ENCODE data around the gene FBN3.
A peak's percentile ranks its signal among the peaks of the same experiment; 100 is the strongest.
"Not testable (repeated sequence)": the region's sequence is repeated elsewhere in the genome, so short reads cannot be mapped to it uniquely, and the experiment has no call there.

The FBN3 gene

DNA sequence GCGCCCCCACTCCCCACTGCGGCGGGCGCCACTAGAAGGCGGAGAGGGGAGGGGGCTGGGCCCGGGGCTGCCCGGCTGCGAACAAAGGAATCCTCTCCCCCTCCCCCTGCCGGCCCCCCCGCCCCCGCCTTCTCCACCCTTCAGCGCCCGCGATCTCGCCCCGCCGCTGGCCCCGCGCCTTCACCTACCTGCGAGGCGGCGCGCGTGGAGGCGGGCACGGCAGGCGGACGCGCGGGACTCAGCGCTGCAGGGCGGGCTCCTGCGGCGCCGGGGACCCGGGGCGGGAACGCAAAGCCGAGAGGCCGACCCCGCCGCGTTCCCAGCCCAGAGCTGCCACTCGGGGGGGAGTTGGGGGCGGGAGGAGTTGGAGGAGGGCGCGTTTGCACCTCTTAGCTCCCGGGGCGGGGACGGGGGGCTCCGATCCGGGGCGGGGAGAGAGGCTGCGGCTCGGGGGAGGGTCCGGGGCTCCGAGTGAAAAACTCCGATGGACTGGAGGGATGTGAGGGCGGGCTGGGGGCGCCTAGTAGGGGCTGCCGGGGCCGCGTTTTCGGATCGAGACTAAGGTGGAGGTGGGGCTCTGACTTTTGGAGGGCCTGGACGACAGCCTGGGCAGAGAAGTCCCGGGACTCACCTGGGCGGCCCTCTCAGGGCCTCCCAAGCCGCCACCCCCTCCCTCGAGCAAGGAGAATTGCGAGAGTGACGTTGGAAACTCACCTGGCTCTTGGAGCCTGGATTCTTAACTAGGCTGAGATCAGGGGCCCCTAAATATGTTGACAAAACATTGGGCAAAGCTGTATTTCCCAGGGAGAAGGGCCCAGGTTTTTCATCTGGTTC lies at the start of gene FBN3:
Gene FBN3 (minus strand): TSS at position 332 of the 834 bp plus-strand sequence. CDS start 2,112 bp downstream, outside the sequence.
- DNase-seq: peak; percentile 30

DNA sequence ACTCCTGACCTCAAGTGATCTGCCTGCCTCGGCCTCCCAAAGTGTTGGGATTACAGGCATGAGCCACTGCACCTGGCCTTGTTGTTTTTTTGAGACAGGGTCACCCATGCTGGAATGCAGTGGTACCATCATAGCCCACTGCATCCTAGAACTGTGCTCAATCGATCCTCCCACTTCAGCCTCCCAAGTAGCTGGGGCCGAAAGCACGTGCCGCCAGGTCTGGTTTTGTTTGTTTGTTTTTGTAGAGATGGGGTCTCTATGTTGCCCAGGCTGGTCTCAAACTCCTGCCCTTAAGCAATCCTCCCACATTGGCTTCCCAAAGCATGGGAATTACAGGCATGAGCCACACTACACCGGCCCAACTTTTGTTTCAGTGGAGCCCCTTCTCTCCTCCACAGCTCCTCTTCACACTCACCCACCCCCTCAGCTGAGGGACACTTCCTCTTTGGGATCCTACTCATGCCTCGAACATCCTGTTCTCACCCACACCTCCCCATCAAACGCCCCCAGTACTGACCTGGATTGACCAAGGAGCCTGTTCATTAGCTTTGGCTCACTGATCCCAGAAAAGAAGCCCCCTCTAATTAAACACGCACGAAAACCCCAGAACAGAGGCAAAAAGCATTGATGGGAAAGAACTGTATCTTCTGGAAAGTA lies 47.0 kb upstream of the FBN3 start:
- DNase-seq: no peak

GRCh38 chr19:8194528-8195267 lies 45.3 kb upstream of the FBN3 start:
- no peak for DNase-seq

DNA sequence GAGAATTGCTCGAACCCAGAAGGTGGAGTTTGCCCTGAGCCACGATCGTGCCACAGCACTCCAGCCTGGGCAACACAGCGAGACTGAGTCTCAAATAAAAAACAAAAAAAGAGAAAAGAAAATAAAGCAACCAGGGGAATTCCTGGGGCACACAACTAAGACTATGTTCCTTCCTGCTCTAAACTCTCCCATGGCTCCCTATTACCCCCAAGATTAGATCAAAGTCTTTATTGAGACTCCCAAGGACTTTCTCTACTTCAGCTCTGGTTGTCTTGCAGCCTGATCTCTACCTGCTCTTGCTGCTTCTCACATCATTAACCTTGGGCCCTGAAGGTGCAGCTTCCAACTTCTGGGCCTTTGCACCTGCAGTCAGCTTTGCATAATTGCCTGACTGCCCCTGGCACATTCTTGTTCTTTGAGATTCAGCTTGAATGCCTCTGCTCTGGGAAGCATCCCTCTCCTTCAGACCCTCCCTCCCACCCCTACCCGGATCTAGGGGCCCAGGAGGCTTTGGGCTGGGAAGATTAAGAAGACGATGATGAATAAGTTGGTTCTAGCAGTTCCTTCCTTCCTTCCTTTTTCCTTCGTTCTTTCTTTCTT lies 42.9 kb upstream of the FBN3 start:
- DNase-seq: no peak

- DNase-seq: no peak
These were observed 36.1 kb upstream of the FBN3 start for GRCh38 chr19:8185343-8186068.

DNA sequence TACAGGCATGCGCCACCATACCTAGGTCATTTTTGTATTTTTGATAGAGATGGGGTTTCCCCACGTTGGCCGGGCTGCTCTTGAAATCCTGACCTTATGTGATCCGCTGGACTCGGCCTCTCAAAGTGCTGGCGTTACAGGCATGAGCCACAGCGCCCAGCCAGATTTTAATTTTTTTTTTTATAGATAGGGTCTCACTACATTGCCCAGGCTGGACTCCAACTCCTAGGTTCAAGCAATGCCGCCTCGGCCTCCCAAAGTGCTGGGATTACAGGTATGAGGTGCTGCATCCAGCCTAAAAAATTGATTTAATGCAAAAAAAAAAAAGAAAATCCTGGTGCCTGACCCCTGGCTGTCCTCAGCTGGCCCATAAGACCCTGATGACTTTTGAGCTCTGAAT lies 34.9 kb upstream of the FBN3 start:
- no peak for DNase-seq

- no peak for DNase-seq
These were observed 30.6 kb upstream of the FBN3 start for GRCh38 chr19:8180018-8180417.

DNA sequence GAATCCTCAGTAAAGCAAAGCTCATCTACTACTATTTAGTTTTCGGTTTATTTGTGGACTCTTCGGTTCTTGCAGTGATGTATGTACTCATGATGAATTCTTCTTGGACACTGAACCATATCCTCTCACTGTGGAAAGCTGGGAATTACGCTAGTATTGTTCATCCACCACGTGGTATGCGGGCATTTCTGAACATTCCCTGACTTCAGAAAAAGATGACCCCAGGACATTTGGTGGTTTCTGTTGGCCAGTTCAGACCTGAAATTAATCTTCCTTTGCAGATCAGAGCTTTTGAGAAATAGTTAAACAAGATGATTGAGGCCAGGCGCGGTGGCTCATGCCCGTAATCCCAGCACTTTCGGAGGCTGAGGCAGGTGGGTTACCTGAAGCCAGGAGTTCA lies 25.3 kb upstream of the FBN3 start:
- DNase-seq: no peak

GRCh38 chr19:8168537-8168936 lies 19.1 kb upstream of the FBN3 start:
- no peak for DNase-seq

DNA sequence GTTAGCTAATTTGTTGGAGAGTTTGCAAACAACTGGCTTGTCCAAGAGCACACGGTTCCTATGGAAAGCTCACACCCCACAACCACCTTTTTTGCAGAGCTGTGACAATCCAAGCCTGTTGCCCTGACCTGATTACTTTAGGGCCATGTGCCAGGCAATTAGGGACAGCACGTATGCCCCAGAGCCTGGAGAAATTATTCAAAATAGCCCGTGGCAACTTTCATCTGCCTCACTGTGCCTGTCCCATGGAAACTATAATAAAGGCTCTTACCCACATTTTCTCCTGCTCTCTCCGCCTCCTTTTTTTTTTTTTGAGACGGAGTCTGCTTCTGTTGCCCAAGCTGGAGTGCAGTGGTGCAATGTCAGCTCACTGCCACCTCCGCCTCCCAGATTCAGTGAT lies 18.6 kb upstream of the FBN3 start:
- no peak for DNase-seq

GRCh38 chr19:8163759-8164158 lies 14.4 kb upstream of the FBN3 start:
- DNase-seq: no peak

DNA sequence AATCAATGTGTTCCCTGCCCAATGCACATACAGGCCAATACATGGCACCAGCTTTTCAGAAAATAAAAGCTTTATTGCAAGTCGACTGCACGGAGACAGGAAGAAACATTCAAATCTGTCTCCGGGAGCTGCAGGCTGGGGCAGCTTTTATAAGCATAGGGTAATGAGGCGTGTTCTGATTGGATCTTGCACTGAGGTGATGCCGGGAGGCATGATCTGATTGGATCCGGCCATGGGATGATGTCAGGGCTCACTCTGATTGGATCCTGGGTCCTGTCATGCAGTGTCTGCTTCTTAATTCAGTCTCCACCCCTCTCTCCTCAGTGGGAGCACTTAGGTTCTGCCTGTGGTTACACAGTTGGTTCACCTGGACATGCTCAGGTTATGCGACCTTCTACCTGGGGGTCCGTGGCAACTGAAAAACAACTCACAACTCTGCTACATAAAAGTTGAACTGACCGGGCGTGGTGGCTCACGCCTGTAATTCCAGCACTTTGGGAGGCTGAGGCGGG lies 11.8 kb upstream of the FBN3 start:
- peak; percentile 80 for DNase-seq

DNA sequence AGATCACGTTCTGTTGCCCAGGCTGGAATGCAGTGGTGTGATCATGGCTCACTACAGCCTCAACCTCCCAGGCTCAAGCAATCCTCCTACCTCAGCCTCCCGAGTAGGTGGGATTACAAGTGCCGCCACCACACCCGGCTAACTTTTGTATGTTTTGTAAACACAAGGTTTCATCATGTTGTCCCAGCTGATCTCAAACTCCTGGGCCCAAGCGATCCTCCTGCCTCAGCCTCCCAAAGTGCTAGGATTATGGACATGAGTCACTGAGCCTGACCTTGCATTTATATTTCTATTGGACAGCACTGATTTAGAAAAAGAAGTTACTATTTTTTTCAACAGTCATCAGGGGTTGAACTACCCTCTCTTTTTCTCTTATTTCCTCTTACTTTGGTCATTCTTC lies 9.9 kb upstream of the FBN3 start:
- DNase-seq: not testable (repeated sequence)

DNA sequence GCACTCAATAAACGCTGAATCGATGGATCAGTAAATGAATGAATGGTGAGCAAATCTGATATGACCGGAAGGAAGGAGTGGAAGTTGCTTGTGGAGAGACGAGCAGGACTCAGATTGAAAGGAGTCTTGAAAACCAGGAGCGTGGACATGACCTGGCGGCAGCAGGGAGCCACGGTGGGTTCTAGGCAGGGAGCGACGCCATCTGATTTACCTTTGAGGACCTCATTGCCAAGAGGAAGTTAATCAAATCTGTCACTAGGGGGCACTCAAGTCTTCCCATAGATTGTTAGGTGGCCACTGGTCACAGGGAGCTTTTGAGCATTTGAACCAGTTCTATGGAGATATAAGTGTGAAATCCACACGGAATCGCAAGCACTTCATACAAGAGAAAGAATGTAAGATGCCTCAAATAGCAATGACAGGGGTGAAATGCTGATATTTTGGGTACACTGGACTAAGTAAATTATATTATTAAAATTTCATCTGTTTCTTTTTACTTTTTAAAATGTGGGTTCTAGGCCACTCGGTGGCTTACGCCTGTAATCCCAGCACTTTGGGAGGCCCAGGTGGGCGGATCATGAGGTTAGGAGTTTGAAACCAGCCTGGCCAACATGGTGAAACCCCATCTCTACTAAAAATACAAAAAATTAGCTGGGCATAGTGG lies 9.2 kb upstream of the FBN3 start:
- peak; percentile 88 for DNase-seq

DNA sequence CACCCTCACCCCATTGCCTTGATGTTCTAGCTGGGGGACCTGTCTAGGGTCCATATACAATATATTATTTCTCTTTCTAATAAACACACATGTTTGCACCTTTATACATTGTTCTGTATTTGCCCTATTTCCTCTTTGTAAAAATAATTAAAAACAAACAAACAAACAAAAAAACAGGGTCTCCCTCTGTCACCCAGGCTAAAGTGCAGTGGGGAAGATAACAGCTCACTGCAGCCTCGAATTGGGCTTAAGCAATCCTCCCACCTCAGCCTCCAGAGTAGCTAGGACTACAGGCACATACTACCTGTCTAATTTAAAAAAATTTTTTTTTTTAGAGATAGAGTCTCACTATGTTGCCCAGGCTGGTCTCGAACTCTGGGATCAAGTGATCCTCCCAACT lies 5.9 kb upstream of the FBN3 start:
- DNase-seq: no peak

DNA sequence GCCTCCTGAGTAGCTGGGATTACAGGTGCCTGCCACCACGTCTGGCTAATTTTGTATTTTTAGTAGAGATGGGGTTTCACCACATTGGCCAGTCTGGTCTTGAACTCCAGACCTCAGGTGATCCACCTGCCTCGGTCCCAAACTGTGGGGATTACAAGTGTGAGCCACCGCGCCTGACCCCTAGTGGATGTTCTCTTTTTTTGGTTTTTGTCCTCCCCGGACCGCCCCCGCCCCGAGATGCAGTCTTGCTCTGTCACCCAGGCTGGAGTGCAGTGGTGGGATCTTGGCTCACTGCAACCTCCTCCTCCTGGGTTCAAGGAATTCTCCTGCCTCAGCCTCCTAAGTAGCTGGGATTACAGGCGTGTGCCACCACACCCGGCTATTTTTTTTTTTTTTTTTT lies 4.6 kb upstream of the FBN3 start:
- not testable (repeated sequence) for DNase-seq

DNA sequence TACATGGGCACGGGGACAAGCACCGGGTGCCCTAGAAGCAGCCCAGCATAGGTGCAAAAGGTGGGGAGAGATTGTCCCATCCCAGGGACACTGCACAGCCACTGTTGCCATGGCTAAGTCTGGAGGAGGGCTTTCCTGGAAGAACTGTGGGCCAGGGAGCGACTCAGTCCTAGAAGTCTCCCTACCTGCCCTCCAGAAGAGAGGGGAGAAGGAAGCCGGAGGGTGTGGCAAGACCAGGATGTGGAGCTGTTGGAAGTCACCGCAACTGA lies 2.3 kb upstream of the FBN3 start:
- no peak for DNase-seq

DNA sequence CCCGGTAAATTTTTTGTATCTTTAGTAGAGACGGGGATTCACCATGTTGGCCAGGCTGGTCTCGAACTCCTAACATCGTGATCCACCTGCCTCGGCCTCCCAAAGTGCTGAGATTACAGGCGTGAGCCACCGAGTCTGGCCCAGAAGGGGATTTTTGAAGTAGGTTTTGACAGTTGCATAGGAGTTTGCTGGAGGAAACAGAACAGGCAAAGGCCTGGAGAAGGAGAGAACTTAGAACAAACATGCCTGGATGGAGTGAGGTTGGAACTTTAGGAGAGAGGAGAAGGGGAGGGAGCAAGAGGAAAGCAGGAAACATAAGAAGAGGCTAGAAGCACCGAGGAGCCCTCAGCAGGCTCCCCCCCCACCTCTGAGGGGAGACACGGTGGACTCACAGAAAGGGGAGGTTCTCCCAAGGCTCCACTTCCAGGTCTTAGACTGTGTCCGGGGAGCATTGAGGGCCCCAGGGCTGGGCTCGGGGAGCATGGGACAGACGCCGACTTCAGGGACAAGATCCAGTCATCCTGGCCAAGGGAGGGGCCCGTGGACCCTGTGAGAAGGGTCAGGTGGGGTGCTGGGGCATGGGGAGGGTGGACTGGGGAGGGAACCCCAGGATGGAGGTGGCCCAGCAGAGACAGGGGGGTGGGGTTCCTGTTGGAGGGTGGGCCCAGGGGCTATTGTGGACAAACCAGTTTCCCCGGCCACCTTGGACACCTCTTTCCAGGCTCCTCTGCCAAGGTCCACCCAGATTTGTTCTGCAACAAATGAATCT lies 1.8 kb upstream of the FBN3 start:
- DNase-seq: no peak

- no peak for DNase-seq
These were observed 930 bp upstream of the FBN3 start for GRCh38 chr19:8150178-8150865.

DNA sequence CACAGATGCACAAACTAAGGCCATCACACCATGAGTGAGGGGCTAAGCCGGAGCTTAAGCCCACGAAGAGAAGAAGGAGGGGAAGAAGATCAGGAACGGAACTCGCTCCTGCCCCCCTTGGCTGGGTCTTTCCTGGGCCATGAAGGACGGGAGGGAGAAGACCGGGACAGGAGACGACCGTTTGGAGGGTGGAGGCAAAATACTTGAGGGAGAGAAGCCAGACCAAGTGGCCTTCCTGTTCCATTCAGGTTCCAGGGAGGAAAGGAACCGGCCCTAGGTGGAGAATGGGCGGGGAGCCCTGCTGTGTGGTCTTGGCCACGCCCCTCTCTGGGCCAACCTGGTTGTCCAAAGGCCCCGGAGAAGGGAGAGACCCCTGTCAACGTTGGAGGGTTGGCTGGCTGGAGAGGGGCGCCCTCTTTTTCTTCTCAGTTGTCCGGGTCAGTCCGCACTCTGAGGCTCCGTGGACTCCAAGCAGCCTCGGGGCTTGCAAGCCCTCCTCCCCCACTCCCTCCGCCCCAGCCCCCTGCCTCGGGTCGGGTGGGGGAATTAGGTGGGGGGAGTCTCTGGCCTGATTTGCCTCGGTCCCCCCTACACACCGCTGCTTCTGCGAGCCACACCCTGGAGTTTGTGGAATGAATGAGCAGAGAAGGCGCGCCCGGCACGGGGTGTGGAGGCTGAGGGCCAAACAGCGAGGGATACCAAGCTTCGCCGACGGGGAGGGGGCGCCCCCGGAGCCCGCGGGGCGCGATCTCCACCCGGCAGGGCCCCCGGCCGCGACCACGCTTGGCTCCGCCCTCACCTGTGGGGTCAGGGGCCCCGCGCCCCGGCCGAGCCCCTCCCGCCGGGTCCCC lies 757 bp downstream of the FBN3 start:
- peak; percentile 45 for DNase-seq
